ENCODE measurements around the gene ZFHX2. TPM values are rescaled to one million over a fixed set of nuclear protein-coding genes. Genes with fewer than 3 reads are reported as not detected.

ZFHX2 gene
- total RNA-seq, 6 experiments from 2014 or later = 0.63 to 4.2 (median 1.7) TPM

- no peaks in the 10 kb centered on the region for H3K4me1 Mint-ChIP-seq (ENCODE audit: low read depth)
- H3K9me3 Mint-ChIP-seq = no peaks in the 10 kb centered on the region
- no peak overlapping the region for H3K4me3 Mint-ChIP-seq
- no peak for DNase-seq
- H3K27me3 Mint-ChIP-seq (ENCODE audit: insufficient read depth) = peaks cover 33% of the 10 kb centered on the region
- H3K27ac Mint-ChIP-seq = no peak overlapping the region
- H3K36me3 Mint-ChIP-seq (ENCODE audit: low read depth) = no peaks in the 10 kb centered on the region
- TF ChIP-seq CTCF (IDR thresholded peaks at IDR 0.05) = no peak
Observed at GRCh38 chr14:23577004-23577681, 25.6 kb upstream of the ZFHX2 start.

- Mint-ChIP-seq H3K4me3 (no peak overlapping the region), H3K27me3 (ENCODE audit: insufficient read depth) (peaks cover 36% of the 10 kb centered on the region), H3K27ac (no peak overlapping the region), H3K36me3 (ENCODE audit: low read depth) (no peaks in the 10 kb centered on the region), H3K9me3 (no peaks in the 10 kb centered on the region), H3K4me1 (ENCODE audit: low read depth) (peaks cover 3% of the 10 kb centered on the region)
- no peak for DNase-seq
- no peak for TF ChIP-seq CTCF (IDR thresholded peaks at IDR 0.05)
Observed at GRCh38 chr14:23573384-23574015, 21.9 kb upstream of the ZFHX2 start.

DNA sequence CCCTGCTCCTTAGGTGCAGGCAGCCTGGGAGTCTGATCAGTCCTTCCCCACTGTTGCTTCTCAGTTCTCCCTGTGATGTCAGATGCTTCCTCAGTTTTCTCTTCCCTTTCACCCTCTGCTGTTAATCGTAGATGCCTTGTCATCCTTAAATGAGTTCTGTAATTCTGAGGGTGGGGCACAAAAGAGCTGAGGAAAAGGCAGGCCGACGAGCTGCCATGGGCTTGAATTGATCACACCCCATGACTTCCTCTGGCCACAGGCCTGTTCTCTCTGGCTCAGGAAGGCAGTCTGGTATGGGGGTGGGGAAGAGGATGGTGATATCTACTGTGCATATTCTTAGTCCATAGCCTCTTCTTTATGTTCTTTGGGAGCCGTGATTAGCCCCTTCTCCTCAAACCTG is 21.3 kb upstream of the ZFHX2 start:
- no peak overlapping the region for H3K4me3 Mint-ChIP-seq
- no peak for TF ChIP-seq CTCF (IDR thresholded peaks at IDR 0.05)
- no peaks in the 10 kb centered on the region for H3K36me3 Mint-ChIP-seq (ENCODE audit: low read depth)
- no peaks in the 10 kb centered on the region for H3K9me3 Mint-ChIP-seq
- H3K27ac Mint-ChIP-seq = no peak overlapping the region
- peaks cover 36% of the 10 kb centered on the region for H3K27me3 Mint-ChIP-seq (ENCODE audit: insufficient read depth)
- H3K4me1 Mint-ChIP-seq (ENCODE audit: low read depth) = peaks cover 6% of the 10 kb centered on the region
- no peak for DNase-seq

DNA sequence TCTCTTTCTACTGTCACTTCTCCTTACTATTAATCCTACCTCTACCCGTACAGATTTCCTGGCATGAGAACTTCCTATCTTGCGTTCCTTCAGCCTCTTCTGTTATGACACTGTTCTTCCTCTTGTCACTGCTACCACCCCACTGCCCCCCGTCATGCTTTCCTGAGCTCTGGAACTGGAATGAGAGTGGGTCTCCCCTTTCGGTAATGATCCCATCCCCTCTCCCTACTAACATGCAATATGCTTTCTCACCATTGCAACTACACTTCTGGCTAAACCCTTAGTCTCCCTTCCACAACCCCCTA is 20.9 kb upstream of the ZFHX2 start:
- Mint-ChIP-seq H3K27me3 (ENCODE audit: insufficient read depth) (peaks cover 38% of the 10 kb centered on the region), H3K9me3 (no peaks in the 10 kb centered on the region), H3K36me3 (ENCODE audit: low read depth) (no peaks in the 10 kb centered on the region), H3K27ac (no peak overlapping the region), H3K4me3 (no peak overlapping the region), H3K4me1 (ENCODE audit: low read depth) (peaks cover 6% of the 10 kb centered on the region)
- DNase-seq = no peak
- TF ChIP-seq CTCF (IDR thresholded peaks at IDR 0.05) = no peak

DNA sequence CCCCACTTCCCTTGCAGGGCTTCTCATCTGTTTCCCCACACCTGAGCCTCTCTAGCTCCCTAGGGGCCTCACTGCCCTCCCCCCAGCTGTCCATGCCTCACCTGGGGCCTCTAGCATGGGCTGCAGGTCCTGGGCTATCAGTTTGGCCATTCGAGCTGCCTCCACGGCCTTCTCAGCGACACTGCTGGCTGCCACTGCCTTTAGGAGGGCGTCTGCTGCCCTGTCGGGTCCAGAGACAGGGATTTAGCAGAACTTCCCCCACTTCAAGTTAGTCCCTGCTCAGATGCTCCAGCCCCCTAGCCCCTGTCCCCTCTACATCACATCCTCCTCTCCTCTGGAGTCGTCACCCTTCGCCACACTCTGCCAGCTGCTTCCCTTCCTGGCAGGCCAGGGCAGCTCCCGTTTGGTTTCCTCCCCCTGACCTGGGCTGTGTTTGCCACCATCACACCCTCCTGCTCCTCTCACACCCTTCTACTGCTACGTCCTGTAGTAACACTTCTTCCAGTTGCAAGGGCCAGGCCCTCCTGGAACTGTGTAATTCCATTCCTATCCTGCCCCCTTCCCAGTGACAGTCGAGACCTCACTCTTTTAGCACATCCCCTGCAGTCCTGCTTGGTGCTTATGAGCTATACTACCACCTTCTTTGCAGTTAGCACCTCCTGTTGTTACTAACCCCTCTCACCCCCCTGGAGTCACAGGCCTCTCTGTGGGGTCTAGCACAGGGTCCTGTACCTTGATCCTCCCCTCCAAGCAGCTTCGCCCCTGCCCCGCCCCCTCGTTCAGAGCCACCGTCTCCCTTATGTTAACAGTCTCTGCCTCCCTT is 20.3 kb upstream of the ZFHX2 start:
- Mint-ChIP-seq H3K4me1 (ENCODE audit: low read depth) (peaks cover 7% of the 10 kb centered on the region), H3K27me3 (ENCODE audit: insufficient read depth) (peaks cover 40% of the 10 kb centered on the region)

More for the DNA sequence above, 20.3 kb upstream of the ZFHX2 start:
- Mint-ChIP-seq H3K27ac (no peak overlapping the region), H3K36me3 (ENCODE audit: low read depth) (no peaks in the 10 kb centered on the region), H3K9me3 (no peaks in the 10 kb centered on the region), H3K4me3 (no peak overlapping the region)
- DNase-seq = no peak
- TF ChIP-seq CTCF (IDR thresholded peaks at IDR 0.05) = no peak

All from HFFc6 (cell line).